Subcutaneous adipose tissue (tissue), 4 donors: ENCODE results near the gene REXO5. TPM values are rescaled to one million over a fixed set of nuclear protein-coding genes. Genes with fewer than 3 reads are reported as not detected.

ENCODE experiments used
- CTCF ChIP-seq: fragments of 450-650 bp; IDR thresholded peaks from one replicate; pipeline ENCODE4 v1.5.1; 2016; ENCODE audit warnings: low read depth, mild to moderate bottlenecking, control low read depth, antibody characterized with exemption, moderate library complexity
- total RNA-seq, 4 donors: library from RNA; depleted of rRNA; stranded (reverse); fragments of >200 nt; gene quantifications; one replicate each; pipeline ENCODE4 v1.1.0, GENCODE V29; 2016

REXO5 gene
- total RNA-seq, 4 donors from 2014 or later, result 3.6 to 6.5 (median 5.3) TPM

- no peak for TF ChIP-seq CTCF
Measured at GRCh38 chr16:20766294-20766693, 40.0 kb upstream of the REXO5 start.

GRCh38 chr16:20767577-20767976, 38.8 kb upstream of the REXO5 start:
- no peak for TF ChIP-seq CTCF

DNA sequence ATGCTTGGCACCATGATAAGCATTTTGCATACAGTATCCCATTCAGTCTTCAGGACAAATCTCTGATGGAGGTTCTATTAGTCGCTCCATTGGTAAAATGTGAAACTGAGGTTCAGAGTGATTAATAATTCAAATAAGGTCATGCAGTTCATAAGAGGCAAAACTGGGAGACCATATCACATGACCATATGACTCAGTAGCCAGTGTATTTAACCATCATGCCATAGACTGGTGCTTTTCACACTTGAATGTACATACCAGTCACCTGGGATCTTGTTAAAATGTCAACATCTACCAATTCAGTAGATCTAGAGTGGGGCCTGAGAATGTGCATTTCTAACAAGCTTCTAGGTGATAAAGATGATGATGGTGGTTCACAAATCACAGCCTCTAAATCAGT, 38.2 kb upstream of the REXO5 start:
- no peak for TF ChIP-seq CTCF

DNA sequence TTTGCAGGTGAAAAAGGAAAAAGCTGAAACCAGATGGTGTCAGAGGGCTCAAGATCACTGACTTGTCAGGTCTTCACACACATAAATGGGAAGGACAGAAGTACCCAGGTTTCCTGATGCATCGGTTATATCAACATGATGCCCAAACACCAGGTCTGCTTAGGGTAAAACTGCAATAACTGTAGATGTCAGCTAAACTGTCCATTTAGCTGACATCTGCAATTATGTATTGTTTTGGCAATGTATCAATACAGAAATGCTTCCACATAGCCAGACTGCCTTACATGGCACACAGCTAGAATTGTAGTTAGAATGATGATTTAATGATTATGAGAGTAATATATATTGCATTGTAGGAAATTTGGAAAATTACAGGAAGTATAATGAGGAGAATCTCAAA, 37.5 kb upstream of the REXO5 start:
- TF ChIP-seq CTCF, result no peak

- TF ChIP-seq CTCF, result no peak
Measured at GRCh38 chr16:20773679-20774078, 32.6 kb upstream of the REXO5 start.

DNA sequence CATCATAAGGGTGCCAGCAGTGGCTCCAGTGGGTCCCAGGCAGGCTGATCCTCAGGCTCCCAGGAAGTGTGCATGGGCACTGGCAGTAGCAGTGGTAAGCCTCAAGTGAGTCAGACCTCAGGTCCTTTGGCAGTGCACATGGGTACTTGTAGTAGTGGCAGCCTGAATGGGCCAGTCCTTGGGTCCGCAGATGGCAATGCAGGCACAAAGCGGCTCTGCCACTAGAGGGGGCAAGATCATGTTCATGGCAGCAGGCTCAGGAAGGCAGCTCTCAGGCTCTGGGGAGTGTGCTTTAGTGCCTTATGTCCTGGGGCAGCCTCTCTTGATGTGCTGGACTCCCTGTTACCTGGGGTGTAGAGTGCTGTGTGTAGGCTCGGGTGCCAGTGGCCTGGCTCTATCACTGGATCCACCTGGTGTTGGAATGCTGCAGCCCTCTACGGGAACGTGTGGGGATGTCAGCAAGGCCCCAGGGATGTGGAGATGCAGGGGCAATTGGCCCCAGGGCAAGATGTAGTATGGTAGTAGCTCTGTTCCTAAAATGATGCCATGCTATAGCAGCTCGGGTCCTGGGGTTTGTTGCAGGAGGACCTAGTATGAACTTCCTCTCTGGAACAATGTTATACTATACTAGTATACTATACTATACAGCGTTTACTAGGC, 31.5 kb upstream of the REXO5 start:
- TF ChIP-seq CTCF, result no peak

GRCh38 chr16:20781697-20782096, 24.6 kb upstream of the REXO5 start:
- no peak for TF ChIP-seq CTCF
